ENCODE data around the gene TOX2. TPM values are rescaled to one million over a fixed set of nuclear protein-coding genes. Genes with fewer than 3 reads are reported as not detected.

Gene TOX2
- total RNA-seq, 1 experiment from 2014 or later, result 85.4 TPM

- no TSS peak for BruUV-seq (replicated peaks)
- intact Hi-C loops (cut with micrococcal nuclease; ENCODE audit: unreplicated experiment) (no loop called here), in situ Hi-C loops (cut with HindIII; ENCODE audit: low pct_unique_long_range_greater_than_20kb, low sequenced_read_pairs) (no loop called here)
- DNase-seq (ENCODE audit: low read depth, low spot score) (no peak), ATAC-seq (no peak)
- Histone ChIP-seq H3K4me3 (ENCODE audit: low read depth in 2 of 2, low read length in 2 of 2) (no peak overlapping the region), H3K4me1 (ENCODE audit: control insufficient read depth, insufficient read depth, low read length) (no peaks in the 10 kb centered on the region), H3K9me3 (ENCODE audit: control insufficient read depth, insufficient read depth, low read depth, low read length) (peaks cover 2% of the 10 kb centered on the region; the same call in 1 of the 2 replicates), H3K27ac (ENCODE audit: low read length) (no peak overlapping the region), H3K36me3 (ENCODE audit: control insufficient read depth, insufficient read depth, low read length) (no peaks in the 10 kb centered on the region), H3K27me3 (ENCODE audit: control insufficient read depth, insufficient read depth, low read length) (peaks cover 2% of the 10 kb centered on the region; the same call in 1 of the 2 replicates)
- CTCF ChIA-PET, result no interaction called here
- no peak for TF ChIP-seq SIN3A (IDR thresholded peaks at IDR 0.05; ENCODE audit: borderline replicate concordance, insufficient read depth, low read depth, low read length)
- TF ChIP-seq POLR2AphosphoS5 (IDR thresholded peaks at IDR 0.05; ENCODE audit: low read depth, low read length), result no peak
- no peak for TF ChIP-seq TCF7L2 (IDR thresholded peaks at IDR 0.05; ENCODE audit: low read depth, low read length)
- TF ChIP-seq CTCF (IDR thresholded peaks at IDR 0.05), result no peak
- TF ChIP-seq, protein P1, sequence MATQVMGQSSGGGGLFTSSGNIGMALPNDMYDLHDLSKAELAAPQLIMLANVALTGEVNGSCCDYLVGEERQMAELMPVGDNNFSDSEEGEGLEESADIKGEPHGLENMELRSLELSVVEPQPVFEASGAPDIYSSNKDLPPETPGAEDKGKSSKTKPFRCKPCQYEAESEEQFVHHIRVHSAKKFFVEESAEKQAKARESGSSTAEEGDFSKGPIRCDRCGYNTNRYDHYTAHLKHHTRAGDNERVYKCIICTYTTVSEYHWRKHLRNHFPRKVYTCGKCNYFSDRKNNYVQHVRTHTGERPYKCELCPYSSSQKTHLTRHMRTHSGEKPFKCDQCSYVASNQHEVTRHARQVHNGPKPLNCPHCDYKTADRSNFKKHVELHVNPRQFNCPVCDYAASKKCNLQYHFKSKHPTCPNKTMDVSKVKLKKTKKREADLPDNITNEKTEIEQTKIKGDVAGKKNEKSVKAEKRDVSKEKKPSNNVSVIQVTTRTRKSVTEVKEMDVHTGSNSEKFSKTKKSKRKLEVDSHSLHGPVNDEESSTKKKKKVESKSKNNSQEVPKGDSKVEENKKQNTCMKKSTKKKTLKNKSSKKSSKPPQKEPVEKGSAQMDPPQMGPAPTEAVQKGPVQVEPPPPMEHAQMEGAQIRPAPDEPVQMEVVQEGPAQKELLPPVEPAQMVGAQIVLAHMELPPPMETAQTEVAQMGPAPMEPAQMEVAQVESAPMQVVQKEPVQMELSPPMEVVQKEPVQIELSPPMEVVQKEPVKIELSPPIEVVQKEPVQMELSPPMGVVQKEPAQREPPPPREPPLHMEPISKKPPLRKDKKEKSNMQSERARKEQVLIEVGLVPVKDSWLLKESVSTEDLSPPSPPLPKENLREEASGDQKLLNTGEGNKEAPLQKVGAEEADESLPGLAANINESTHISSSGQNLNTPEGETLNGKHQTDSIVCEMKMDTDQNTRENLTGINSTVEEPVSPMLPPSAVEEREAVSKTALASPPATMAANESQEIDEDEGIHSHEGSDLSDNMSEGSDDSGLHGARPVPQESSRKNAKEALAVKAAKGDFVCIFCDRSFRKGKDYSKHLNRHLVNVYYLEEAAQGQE (IDR thresholded peaks at IDR 0.05; ENCODE audit: insufficient read depth in 1 of 2, low read depth in 2 of 2, low read length in 1 of 2), result no peak
- POLR2A ChIA-PET, result interaction anchor here (0.6 kb wide), 1 partner anchor 272 kb away, joined by 4 read pairs; no protein-coding TSS in a partner anchor
Measured at GRCh38 chr20:44112456-44112855, 197.8 kb downstream of the TOX2 start.

DNA sequence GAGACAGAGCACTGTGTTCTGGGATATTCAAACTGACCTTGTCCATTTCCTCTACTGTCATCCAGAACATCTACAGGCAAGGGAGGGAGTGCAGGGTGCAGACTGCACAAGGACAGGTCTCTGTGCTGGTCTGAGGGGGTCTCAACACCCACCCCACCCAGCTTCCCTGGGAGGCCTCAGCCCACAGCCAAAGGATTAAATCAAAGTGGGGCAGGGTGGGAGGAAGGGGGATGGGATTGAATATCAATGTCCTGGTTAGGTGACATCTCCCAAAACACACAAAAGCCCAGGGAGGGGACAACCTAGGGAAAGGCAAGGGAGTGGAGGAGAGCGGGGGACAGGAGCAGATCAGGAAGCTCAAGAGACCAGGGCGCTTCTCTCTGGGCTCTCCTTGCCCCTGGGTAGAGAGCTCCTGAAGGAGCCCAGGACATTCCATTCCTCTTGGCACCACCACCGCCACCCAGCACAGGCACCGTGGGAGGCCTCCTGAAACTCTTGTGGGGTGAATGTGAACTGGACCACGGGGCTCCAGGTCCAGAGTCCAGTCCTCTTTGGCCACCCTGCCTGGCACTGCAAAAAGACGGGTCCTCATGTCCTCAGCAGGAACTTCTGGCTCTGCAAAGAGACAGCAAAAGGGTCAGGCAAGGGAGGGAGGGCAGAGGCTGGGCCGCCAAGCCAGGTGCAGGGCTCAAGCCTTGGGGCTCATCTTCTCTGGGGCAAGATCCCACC is 198.4 kb downstream of the TOX2 start:
- Histone ChIP-seq H3K9me3 (ENCODE audit: control insufficient read depth, insufficient read depth, low read depth, low read length) (no peaks in the 10 kb centered on the region; the same call in 1 of the 2 replicates), H3K4me1 (ENCODE audit: control insufficient read depth, insufficient read depth, low read length) (no peaks in the 10 kb centered on the region), H3K27me3 (ENCODE audit: control insufficient read depth, insufficient read depth, low read length) (no peaks in the 10 kb centered on the region; the same call in 1 of the 2 replicates), H3K4me3 (ENCODE audit: low read depth in 2 of 2, low read length in 2 of 2) (no peak overlapping the region), H3K36me3 (ENCODE audit: control insufficient read depth, insufficient read depth, low read length) (no peaks in the 10 kb centered on the region), H3K27ac (ENCODE audit: low read length) (no peak overlapping the region)
- CTCF ChIA-PET, result no interaction called here
- intact Hi-C loops (cut with micrococcal nuclease; ENCODE audit: unreplicated experiment), result no loop called here
- DNase-seq (ENCODE audit: low read depth, low spot score) (no peak), ATAC-seq (no peak)
- in situ Hi-C loops (cut with HindIII; ENCODE audit: low pct_unique_long_range_greater_than_20kb, low sequenced_read_pairs), result no loop called here
- no TSS peak for BruUV-seq (replicated peaks)
- no peak for TF ChIP-seq CTCF (IDR thresholded peaks at IDR 0.05)
- TF ChIP-seq, protein P1 (IDR thresholded peaks at IDR 0.05; ENCODE audit: insufficient read depth in 1 of 2, low read depth in 2 of 2, low read length in 1 of 2), result no peak
- no peak for TF ChIP-seq POLR2AphosphoS5 (IDR thresholded peaks at IDR 0.05; ENCODE audit: low read depth, low read length)
- TF ChIP-seq TCF7L2 (IDR thresholded peaks at IDR 0.05; ENCODE audit: low read depth, low read length), result no peak
- no peak for TF ChIP-seq SIN3A (IDR thresholded peaks at IDR 0.05; ENCODE audit: borderline replicate concordance, insufficient read depth, low read depth, low read length)
- POLR2A ChIA-PET, result interaction anchor here (0.6 kb wide), 1 partner anchor 273 kb away, joined by 4 read pairs; no protein-coding TSS in a partner anchor

Measured in Panc1 (cell line).